ENCODE results near the gene TPCN2. TPM values are rescaled to one million over a fixed set of nuclear protein-coding genes. Genes with fewer than 3 reads are reported as not detected.

The TPCN2 gene
- total and polyA plus RNA-seq, 4 donors, result 1.5 to 27.9 (median 23.3) TPM

DNA sequence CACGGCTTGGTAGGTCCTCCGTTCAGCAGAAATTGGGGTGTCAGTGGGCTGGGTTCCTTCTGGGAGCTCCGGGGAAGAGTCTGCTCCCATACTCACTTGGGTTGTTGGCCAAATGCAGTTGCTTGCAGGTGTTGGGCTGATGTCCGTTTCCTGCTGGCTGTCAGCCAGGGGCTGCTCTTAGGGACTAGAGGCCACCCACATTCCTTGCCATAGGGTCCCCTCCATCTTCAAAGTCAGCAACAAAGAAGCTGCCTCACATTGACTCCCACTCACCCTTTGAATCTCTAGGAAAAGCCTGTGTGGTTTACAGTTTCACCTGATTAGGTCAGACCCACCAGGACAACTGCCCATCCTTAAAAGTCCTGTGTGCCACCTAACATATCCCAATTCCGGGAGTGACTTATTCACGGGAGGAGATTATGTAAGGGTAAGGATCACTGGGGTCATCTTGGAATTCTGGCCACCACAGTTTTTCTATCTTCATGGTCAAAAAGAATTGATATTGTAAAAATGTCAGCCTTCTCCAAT is 43.0 kb downstream of the TPCN2 start:
- H3K9me3 ChIP-seq (ENCODE audit: control insufficient read depth, low read length), result no peaks in the 10 kb centered on the region
- DNase-seq, result no peak
- no peak overlapping the region for H3K27ac ChIP-seq (ENCODE audit: low read depth in 1 of 2, low read length in 2 of 2)
- no peak overlapping the region for H3K4me3 ChIP-seq (ENCODE audit: low read length in 2 of 2)
- H3K4me1 ChIP-seq (ENCODE audit: control insufficient read depth in 1 of 2, insufficient read depth in 2 of 2, low read length in 2 of 2), result no peaks in the 10 kb centered on the region
- ATAC-seq (ENCODE audit: low FRiP score), result no peak
- H3K27me3 ChIP-seq (ENCODE audit: control insufficient read depth in 1 of 2, insufficient read depth in 2 of 2, low read length in 1 of 2), result no peaks in the 10 kb centered on the region
- no peaks in the 10 kb centered on the region for H3K36me3 ChIP-seq (ENCODE audit: control insufficient read depth in 1 of 2, insufficient read depth in 2 of 2, low read length in 1 of 2)
- whole genome bisulfite sequencing, 2 donors, result 94 to 98% methylated on average over 6 of the region's 6 CpGs
- intact Hi-C loops (cut with DNase I), result no loop called here

DNA sequence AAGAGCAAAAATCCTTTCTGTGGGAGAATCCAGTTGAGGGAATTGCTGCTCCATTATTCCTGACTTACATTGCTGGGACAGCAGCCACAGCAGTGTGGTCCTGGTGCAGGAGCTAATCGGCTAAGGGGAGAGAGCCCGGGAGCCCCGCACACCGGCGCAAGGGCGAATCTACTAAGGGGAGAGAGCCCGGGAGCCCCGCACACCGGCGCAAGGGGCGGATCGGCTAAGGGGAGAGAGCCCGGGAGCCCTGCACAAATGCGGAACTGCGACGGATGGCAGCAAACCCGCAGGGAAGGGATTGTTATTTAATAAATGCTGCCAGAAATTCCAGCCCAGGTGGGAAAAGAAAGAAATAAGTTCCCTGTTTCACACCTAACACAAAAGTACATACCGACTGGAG is 43.5 kb downstream of the TPCN2 start:
- H3K4me1 ChIP-seq (ENCODE audit: control insufficient read depth in 1 of 2, insufficient read depth in 2 of 2, low read length in 2 of 2), result no peaks in the 10 kb centered on the region
- no peaks in the 10 kb centered on the region for H3K27me3 ChIP-seq (ENCODE audit: control insufficient read depth in 1 of 2, insufficient read depth in 2 of 2, low read length in 1 of 2)
- H3K36me3 ChIP-seq (ENCODE audit: control insufficient read depth in 1 of 2, insufficient read depth in 2 of 2, low read length in 1 of 2), result no peaks in the 10 kb centered on the region
- 93% methylated on average over 18 of the region's 18 CpGs for WGBS, 2 donors
- DNase-seq (no peak), ATAC-seq (ENCODE audit: low FRiP score) (no peak)
- H3K27ac ChIP-seq (ENCODE audit: low read depth in 1 of 2, low read length in 2 of 2), result no peak overlapping the region
- no peaks in the 10 kb centered on the region for H3K9me3 ChIP-seq (ENCODE audit: control insufficient read depth, low read length)
- no peak overlapping the region for H3K4me3 ChIP-seq (ENCODE audit: low read length in 2 of 2)
- intact Hi-C loops (cut with DNase I), result no loop called here

DNA sequence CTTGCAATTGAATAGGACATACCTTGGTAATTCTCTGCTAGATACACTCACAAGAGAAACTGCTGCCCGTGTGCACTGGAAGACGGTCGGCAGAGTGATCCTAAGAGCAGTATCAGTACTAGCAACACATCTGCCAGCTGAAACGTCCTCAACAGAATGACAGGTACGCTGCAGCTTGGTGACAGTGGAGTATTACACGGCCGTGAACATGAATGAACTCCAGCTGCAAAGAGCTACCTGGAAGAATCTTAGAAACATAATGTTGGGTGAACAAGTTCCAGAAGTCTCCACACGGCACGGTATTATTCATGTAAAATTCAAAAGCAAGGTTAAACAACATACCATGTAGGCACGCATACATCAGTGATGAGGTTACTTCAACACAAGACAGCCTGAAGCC is 44.4 kb downstream of the TPCN2 start:
- H3K4me1 ChIP-seq (ENCODE audit: control insufficient read depth in 1 of 2, insufficient read depth in 2 of 2, low read length in 2 of 2), result no peaks in the 10 kb centered on the region
- DNase-seq, result no peak
- no peaks in the 10 kb centered on the region for H3K27me3 ChIP-seq (ENCODE audit: control insufficient read depth in 1 of 2, insufficient read depth in 2 of 2, low read length in 1 of 2)
- WGBS, 2 donors, result 83 to 86% methylated on average over 10 of the region's 10 CpGs
- H3K4me3 ChIP-seq (ENCODE audit: low read length in 2 of 2), result no peak overlapping the region
- H3K9me3 ChIP-seq (ENCODE audit: control insufficient read depth, low read length), result no peaks in the 10 kb centered on the region
- no peak overlapping the region for H3K27ac ChIP-seq (ENCODE audit: low read depth in 1 of 2, low read length in 2 of 2)
- intact Hi-C loops (cut with DNase I), result no loop called here
- H3K36me3 ChIP-seq (ENCODE audit: control insufficient read depth in 1 of 2, insufficient read depth in 2 of 2, low read length in 1 of 2), result no peaks in the 10 kb centered on the region
- no peak for ATAC-seq (ENCODE audit: low FRiP score)

DNA sequence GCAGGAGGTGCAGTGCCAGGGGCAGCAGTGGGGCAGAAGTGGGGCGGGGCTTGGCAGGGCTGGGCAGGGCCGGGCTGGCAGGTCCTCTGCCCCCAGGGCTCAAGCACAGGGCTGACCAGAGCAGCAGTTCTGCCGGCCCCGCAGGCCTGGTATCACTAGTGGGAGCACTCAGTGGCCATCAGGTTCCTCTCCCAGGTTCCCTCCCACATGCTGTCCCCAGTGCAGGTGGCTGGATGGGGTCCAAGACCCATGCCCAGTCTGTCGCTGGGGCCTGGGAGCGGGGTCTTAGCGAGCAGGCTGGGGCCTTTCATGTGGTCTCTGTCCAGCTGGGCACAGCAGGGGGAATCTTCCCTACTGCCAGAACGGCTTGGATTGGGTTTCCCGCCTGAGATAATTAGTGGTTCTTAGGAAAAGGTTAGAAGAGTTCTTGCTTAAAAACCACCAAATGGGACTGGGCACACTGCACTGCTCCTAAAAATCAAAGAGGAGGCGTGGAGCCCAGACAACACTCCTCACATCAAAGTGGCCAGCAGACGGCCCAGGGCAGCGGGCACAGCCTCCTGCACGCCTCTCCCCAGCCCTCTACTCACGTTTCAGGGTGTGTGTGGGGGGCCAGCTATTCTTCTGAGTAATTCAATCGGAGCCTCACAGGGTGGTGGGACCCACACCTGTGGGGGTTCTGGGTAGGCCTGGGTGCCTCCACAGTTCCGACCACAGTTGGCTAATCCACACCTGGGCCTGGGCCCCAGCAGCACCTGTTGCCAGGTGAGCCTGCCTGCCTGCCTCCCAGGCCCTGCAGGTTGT is 45.6 kb downstream of the TPCN2 start:
- H3K27ac ChIP-seq (ENCODE audit: low read depth in 1 of 2, low read length in 2 of 2), result no peak overlapping the region
- H3K36me3 ChIP-seq (ENCODE audit: control insufficient read depth in 1 of 2, insufficient read depth in 2 of 2, low read length in 1 of 2), result no peaks in the 10 kb centered on the region
- intact Hi-C loops (cut with DNase I), result no loop called here
- H3K4me1 ChIP-seq (ENCODE audit: control insufficient read depth in 1 of 2, insufficient read depth in 2 of 2, low read length in 2 of 2), result no peaks in the 10 kb centered on the region
- no peaks in the 10 kb centered on the region for H3K27me3 ChIP-seq (ENCODE audit: control insufficient read depth in 1 of 2, insufficient read depth in 2 of 2, low read length in 1 of 2)
- H3K4me3 ChIP-seq (ENCODE audit: low read length in 2 of 2), result no peak overlapping the region
- DNase-seq (no peak), ATAC-seq (ENCODE audit: low FRiP score) (peak; percentile 26)
- H3K9me3 ChIP-seq (ENCODE audit: control insufficient read depth, low read length), result no peaks in the 10 kb centered on the region
- 56 to 64% methylated on average over 15 to 16 of the region's 16 CpGs for WGBS, 2 donors

DNA sequence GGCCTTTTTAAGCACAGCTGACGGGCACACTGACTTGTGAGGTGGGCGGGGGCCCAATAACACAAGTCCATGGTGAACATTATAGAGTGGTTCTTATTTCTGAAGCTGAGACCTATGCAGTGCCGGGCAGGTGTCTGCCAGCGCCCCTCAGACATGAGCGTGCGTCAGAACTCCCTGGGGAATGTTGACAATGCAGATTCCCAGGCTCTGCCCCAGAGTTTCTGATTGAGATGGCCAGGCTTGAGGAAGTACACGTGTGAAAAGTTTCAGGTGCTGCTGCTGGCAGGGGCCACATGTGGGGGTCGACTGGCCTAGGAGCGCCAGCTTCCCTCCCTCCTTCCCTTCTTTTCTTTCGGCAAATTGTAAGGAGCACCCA is 46.2 kb downstream of the TPCN2 start:
- Histone ChIP-seq H3K27me3 (ENCODE audit: control insufficient read depth in 1 of 2, insufficient read depth in 2 of 2, low read length in 1 of 2) (no peaks in the 10 kb centered on the region), H3K4me3 (ENCODE audit: low read length in 2 of 2) (no peak overlapping the region), H3K36me3 (ENCODE audit: control insufficient read depth in 1 of 2, insufficient read depth in 2 of 2, low read length in 1 of 2) (no peaks in the 10 kb centered on the region), H3K4me1 (ENCODE audit: control insufficient read depth in 1 of 2, insufficient read depth in 2 of 2, low read length in 2 of 2) (no peaks in the 10 kb centered on the region), H3K27ac (ENCODE audit: low read depth in 1 of 2, low read length in 2 of 2) (no peak overlapping the region), H3K9me3 (ENCODE audit: control insufficient read depth, low read length) (no peaks in the 10 kb centered on the region)
- WGBS, 2 donors, result 74 to 76% methylated on average over 10 of the region's 10 CpGs
- no peak for DNase-seq
- intact Hi-C loops (cut with DNase I), result no loop called here
- no peak for ATAC-seq (ENCODE audit: low FRiP score)

DNA sequence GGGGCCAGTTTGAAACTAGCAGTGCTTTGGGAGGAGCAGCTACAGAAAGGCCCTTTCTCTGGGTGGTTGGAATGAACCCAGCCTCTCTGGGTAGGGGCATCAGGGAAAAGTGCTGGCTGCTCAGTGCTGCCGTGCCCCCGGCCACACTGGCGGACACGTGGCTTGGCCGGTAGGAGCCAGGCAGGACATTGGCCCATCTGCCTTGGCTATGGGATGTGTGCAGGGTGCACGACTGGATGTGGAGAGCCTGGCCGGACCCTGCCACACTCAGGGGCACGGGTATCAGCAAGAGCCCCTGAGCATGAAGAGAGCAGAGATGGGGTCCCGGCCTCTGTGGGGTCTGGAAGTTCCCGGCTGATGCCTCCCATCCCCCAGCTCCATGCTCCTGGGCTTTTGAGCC is 46.6 kb downstream of the TPCN2 start:
- Histone ChIP-seq H3K27me3 (ENCODE audit: control insufficient read depth in 1 of 2, insufficient read depth in 2 of 2, low read length in 1 of 2) (no peaks in the 10 kb centered on the region), H3K4me1 (ENCODE audit: control insufficient read depth in 1 of 2, insufficient read depth in 2 of 2, low read length in 2 of 2) (no peaks in the 10 kb centered on the region), H3K4me3 (ENCODE audit: low read length in 2 of 2) (no peak overlapping the region), H3K36me3 (ENCODE audit: control insufficient read depth in 1 of 2, insufficient read depth in 2 of 2, low read length in 1 of 2) (no peaks in the 10 kb centered on the region), H3K9me3 (ENCODE audit: control insufficient read depth, low read length) (no peaks in the 10 kb centered on the region), H3K27ac (ENCODE audit: low read depth in 1 of 2, low read length in 2 of 2) (no peak overlapping the region)
- 72 to 79% methylated on average over 10 of the region's 10 CpGs for WGBS, 2 donors
- intact Hi-C loops (cut with DNase I), result no loop called here
- no peak for ATAC-seq (ENCODE audit: low FRiP score)
- DNase-seq, result no peak

DNA sequence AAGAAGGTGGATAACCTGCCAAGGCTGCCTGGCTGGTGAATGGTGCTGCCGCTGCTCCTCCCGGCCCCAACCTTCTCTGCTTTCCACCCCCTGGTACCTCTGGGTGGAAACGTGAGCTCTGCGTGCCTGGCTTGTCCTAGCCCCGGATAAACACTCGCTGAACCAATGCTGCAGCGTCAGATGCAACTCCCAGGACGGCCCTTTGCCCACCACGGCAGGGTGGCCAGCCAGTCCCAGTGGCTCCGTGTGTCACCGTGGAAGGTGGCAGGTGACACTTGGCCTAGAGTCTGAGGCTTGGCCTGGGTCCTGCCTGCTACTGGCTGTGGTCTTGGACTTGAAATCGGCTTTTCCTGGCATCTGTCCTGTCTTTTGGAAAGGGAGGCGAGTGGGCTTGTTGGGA is 47.7 kb downstream of the TPCN2 start:
- no peaks in the 10 kb centered on the region for H3K4me1 ChIP-seq (ENCODE audit: control insufficient read depth in 1 of 2, insufficient read depth in 2 of 2, low read length in 2 of 2)
- no peak overlapping the region for H3K27ac ChIP-seq (ENCODE audit: low read depth in 1 of 2, low read length in 2 of 2)
- H3K27me3 ChIP-seq (ENCODE audit: control insufficient read depth in 1 of 2, insufficient read depth in 2 of 2, low read length in 1 of 2), result no peaks in the 10 kb centered on the region
- H3K36me3 ChIP-seq (ENCODE audit: control insufficient read depth in 1 of 2, insufficient read depth in 2 of 2, low read length in 1 of 2), result no peaks in the 10 kb centered on the region
- no peak overlapping the region for H3K4me3 ChIP-seq (ENCODE audit: low read length in 2 of 2)
- WGBS, 2 donors, result 82 to 87% methylated on average over 12 to 13 of the region's 13 CpGs
- ATAC-seq (ENCODE audit: low FRiP score), result no peak
- DNase-seq, result no peak
- H3K9me3 ChIP-seq (ENCODE audit: control insufficient read depth, low read length), result no peaks in the 10 kb centered on the region
- intact Hi-C loops (cut with DNase I), result no loop called here

DNA sequence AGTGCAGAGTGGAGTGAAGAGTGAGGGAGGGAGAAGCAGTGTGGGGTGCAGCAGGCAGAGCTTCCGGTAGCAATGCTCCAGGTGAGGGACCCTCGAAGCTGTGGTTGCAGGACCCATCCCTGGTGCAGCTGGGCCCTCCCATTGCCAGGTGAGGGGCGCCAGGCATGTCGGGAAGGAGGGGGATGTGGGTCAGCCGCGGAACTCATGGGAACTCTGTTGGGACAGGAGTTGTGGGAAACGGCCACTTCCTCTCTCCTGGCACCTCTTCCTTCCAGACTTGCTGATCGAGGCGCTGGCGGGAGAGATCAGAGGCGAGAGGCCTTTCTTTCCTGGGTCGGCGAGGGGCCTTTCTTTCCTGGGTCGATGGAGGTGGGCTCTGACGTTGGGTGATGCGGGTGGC is 48.5 kb downstream of the TPCN2 start:
- H3K9me3 ChIP-seq (ENCODE audit: control insufficient read depth, low read length), result no peaks in the 10 kb centered on the region
- DNase-seq (no peak), ATAC-seq (ENCODE audit: low FRiP score) (no peak)
- WGBS, 2 donors, result 78 to 84% methylated on average over 16 of the region's 16 CpGs
- no peaks in the 10 kb centered on the region for H3K4me1 ChIP-seq (ENCODE audit: control insufficient read depth in 1 of 2, insufficient read depth in 2 of 2, low read length in 2 of 2)
- no peaks in the 10 kb centered on the region for H3K36me3 ChIP-seq (ENCODE audit: control insufficient read depth in 1 of 2, insufficient read depth in 2 of 2, low read length in 1 of 2)
- no peak overlapping the region for H3K4me3 ChIP-seq (ENCODE audit: low read length in 2 of 2)
- intact Hi-C loops (cut with DNase I), result no loop called here
- H3K27ac ChIP-seq (ENCODE audit: low read depth in 1 of 2, low read length in 2 of 2), result no peak overlapping the region
- no peaks in the 10 kb centered on the region for H3K27me3 ChIP-seq (ENCODE audit: control insufficient read depth in 1 of 2, insufficient read depth in 2 of 2, low read length in 1 of 2)

DNA sequence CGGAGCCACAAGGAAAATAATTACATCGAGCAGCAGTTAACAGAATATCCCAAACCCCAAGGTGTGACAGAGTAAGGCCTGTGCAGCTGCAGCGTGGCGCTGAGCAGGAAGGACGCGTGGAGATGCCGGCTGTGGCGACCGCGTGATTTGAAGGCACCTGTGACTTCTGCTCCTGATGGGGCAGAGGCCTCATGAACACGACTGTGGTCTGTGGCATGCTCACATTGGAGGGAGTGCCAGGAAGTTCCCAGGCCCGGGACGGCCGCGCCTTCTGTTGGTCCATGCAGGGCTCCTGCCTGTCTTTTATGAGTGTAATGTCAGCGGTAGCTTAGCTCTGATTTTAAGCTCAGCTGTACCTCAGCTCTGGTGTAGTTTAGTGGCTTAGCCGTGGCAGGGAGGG is 50.4 kb downstream of the TPCN2 start:
- no peak for DNase-seq
- intact Hi-C loops (cut with DNase I), result no loop called here

More for the DNA sequence above, 50.4 kb downstream of the TPCN2 start:
- Histone ChIP-seq H3K27me3 (ENCODE audit: control insufficient read depth in 1 of 2, insufficient read depth in 2 of 2, low read length in 1 of 2) (no peaks in the 10 kb centered on the region), H3K4me1 (ENCODE audit: control insufficient read depth in 1 of 2, insufficient read depth in 2 of 2, low read length in 2 of 2) (no peaks in the 10 kb centered on the region), H3K27ac (ENCODE audit: low read depth in 1 of 2, low read length in 2 of 2) (no peak overlapping the region), H3K9me3 (ENCODE audit: control insufficient read depth, low read length) (no peaks in the 10 kb centered on the region), H3K36me3 (ENCODE audit: control insufficient read depth in 1 of 2, insufficient read depth in 2 of 2, low read length in 1 of 2) (no peaks in the 10 kb centered on the region), H3K4me3 (ENCODE audit: low read length in 2 of 2) (no peak overlapping the region)
- 83% methylated on average over 17 of the region's 17 CpGs for WGBS, 2 donors
- no peak for ATAC-seq (ENCODE audit: low FRiP score)

Data from aorta (tissue), 5 donors.